ENCODE measurements around the gene DPP10. TPM values are rescaled to one million over a fixed set of nuclear protein-coding genes. Genes with fewer than 3 reads are reported as not detected.

The DPP10 gene
- total RNA-seq, 1 donor from 2014 or later = 2.1 TPM

DNA sequence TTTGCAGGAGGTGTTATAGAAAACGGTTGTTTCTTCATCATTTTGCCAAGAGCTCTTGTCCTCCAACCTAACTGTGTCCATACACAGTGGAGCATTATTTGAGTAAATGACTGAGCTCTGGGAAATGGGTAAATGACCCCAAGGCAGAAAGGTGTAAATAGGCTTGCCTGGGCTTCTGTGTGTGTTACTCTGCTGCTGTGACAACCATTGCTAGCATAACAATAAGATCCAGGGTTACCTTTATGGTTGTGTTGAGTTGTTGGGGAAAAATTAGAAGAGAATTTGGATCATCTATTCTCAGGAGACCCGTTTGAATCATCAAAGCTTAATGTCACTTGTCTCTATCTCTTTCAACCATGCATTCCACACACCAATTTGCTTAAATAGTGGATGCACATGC lies 672.7 kb downstream of the DPP10 start:
- no peak overlapping the region for H3K27ac Mint-ChIP-seq (ENCODE audit: unreplicated experiment)
- no peak for DNase-seq (ENCODE audit: low read depth, low spot score)
- no peaks in the 10 kb centered on the region for H3K4me1 Mint-ChIP-seq

DNA sequence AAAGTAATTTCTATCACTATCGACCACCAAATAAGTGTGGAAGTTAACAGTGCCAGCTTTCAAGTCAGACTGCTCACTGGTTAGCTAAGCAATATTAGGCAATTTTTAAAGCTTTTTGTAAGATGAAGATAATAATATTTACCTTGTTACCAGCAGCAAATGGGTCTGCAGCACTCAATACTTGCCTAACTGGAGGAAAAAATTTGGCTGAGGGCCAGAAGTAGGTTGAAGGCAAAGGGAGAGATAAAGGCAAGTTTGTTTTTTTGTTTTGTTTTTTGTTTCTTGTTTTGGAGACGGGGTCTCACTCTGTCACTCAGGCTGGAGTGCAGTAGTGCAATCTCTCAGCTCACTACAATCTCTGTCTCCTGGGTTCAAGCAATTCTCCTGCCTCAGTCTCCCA lies 675.9 kb downstream of the DPP10 start:
- Mint-ChIP-seq H3K36me3 (ENCODE audit: low read depth) (no peaks in the 10 kb centered on the region), H3K9me3 (peaks cover 4% of the 10 kb centered on the region), H3K27ac (ENCODE audit: unreplicated experiment) (no peak overlapping the region), H3K4me1 (no peaks in the 10 kb centered on the region), H3K4me3 (no peak overlapping the region), H3K27me3 (ENCODE audit: low read depth) (no peaks in the 10 kb centered on the region)
- TF ChIP-seq, protein P1, sequence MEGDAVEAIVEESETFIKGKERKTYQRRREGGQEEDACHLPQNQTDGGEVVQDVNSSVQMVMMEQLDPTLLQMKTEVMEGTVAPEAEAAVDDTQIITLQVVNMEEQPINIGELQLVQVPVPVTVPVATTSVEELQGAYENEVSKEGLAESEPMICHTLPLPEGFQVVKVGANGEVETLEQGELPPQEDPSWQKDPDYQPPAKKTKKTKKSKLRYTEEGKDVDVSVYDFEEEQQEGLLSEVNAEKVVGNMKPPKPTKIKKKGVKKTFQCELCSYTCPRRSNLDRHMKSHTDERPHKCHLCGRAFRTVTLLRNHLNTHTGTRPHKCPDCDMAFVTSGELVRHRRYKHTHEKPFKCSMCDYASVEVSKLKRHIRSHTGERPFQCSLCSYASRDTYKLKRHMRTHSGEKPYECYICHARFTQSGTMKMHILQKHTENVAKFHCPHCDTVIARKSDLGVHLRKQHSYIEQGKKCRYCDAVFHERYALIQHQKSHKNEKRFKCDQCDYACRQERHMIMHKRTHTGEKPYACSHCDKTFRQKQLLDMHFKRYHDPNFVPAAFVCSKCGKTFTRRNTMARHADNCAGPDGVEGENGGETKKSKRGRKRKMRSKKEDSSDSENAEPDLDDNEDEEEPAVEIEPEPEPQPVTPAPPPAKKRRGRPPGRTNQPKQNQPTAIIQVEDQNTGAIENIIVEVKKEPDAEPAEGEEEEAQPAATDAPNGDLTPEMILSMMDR (conservative IDR thresholded peaks at IDR 0.05) = no peak
- DNase-seq (ENCODE audit: low read depth, low spot score) = no peak

More for the DNA sequence above, 672.7 kb downstream of the DPP10 start:
- Mint-ChIP-seq H3K4me3 (no peak overlapping the region), H3K36me3 (ENCODE audit: low read depth) (no peaks in the 10 kb centered on the region), H3K27me3 (ENCODE audit: low read depth) (no peaks in the 10 kb centered on the region), H3K9me3 (no peaks in the 10 kb centered on the region)
- TF ChIP-seq, protein P1 (conservative IDR thresholded peaks at IDR 0.05) = no peak

DNA sequence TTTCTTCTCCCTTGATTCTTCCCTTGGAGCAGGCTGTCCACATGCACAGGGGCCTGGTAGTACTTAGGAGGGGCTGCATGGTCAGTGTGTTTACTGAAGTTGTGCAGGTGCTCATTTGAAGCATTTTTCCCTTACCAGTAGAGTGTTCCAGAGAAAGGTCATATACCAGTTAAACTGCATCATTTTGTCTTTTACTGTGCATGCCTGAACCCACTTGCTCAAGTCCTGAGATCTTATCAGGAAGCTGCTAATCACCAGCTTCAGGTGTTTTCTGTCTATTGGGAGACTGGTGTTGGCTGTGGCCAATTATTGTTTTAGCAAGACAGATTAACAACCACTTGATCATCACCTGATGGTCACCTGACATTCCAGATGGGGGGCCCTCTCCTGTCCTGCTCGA lies 676.6 kb downstream of the DPP10 start:
- Mint-ChIP-seq H3K36me3 (ENCODE audit: low read depth) (no peaks in the 10 kb centered on the region), H3K27ac (ENCODE audit: unreplicated experiment) (no peak overlapping the region), H3K27me3 (ENCODE audit: low read depth) (no peaks in the 10 kb centered on the region), H3K4me3 (no peak overlapping the region), H3K9me3 (peaks cover 4% of the 10 kb centered on the region), H3K4me1 (no peaks in the 10 kb centered on the region)
- DNase-seq (ENCODE audit: low read depth, low spot score) = no peak
- TF ChIP-seq, protein P1 (conservative IDR thresholded peaks at IDR 0.05) = no peak

DNA sequence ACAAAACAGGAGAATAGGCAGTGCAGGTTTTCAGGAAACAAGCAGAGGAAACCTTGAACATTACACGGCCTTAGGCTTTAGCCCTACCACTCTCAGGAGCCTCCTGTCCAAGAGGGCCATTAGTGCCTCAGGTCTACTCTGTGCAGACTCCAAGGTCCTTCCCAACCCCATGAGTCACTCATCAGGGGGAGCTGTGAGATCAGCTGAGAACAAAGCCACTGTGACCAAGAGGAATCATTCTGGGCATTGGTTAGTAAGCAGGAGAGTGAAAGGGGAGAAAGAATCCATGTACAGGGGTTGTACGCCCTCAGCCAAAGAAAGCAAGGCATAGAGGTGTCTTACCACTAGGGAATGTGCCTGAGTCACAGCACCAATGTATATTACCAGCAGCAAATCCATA lies 680.3 kb downstream of the DPP10 start:
- Mint-ChIP-seq H3K36me3 (ENCODE audit: low read depth) (no peaks in the 10 kb centered on the region), H3K27me3 (ENCODE audit: low read depth) (no peaks in the 10 kb centered on the region), H3K9me3 (peaks cover 4% of the 10 kb centered on the region), H3K4me3 (no peak overlapping the region), H3K4me1 (no peaks in the 10 kb centered on the region), H3K27ac (ENCODE audit: unreplicated experiment) (no peak overlapping the region)
- no peak for DNase-seq (ENCODE audit: low read depth, low spot score)
- TF ChIP-seq, protein P1 (conservative IDR thresholded peaks at IDR 0.05) = no peak

DNA sequence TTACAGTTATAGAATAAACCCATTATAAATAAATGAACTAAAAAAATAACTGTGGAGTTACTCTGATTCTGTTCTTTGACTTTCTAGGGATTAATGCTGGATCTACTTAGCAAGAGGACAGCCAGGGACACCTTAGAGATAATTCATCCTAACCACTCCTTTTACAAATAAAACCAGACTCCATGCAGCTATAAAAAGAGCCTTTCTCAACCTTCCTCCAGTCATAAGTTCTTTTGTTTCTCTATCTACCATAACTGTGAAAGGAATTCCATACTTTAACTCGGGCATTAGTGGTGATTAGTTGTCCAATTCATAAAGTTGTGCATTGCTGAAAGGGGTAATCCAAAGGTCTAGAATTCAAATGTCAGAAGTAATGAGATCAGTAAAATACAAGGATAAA lies 682.4 kb downstream of the DPP10 start:
- Mint-ChIP-seq H3K36me3 (ENCODE audit: low read depth) (no peaks in the 10 kb centered on the region), H3K4me3 (no peak overlapping the region), H3K4me1 (no peaks in the 10 kb centered on the region), H3K27me3 (ENCODE audit: low read depth) (no peaks in the 10 kb centered on the region), H3K9me3 (peaks cover 4% of the 10 kb centered on the region), H3K27ac (ENCODE audit: unreplicated experiment) (no peak overlapping the region)
- TF ChIP-seq, protein P1 (conservative IDR thresholded peaks at IDR 0.05) = no peak
- DNase-seq (ENCODE audit: low read depth, low spot score) = no peak

DNA sequence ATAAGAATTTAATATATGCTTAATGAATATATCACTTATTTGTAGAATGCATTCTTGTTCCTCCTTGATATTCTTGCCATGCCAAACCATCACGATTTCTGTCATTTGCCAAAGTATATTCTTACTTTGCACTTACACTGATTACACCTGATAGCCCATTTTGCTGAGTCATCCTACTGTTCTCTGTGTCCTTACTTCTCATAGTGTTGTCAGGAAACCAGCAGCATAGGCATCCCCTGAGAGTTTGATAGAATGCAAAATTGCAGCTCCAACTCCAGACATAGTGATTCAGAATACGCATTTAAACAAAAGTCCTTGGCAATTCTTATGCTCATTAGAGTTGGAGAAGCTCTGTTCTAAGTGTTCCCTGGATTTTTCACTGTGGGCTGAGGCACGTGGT lies 687.1 kb downstream of the DPP10 start:
- TF ChIP-seq, protein P1 (conservative IDR thresholded peaks at IDR 0.05) = no peak
- no peaks in the 10 kb centered on the region for H3K27me3 Mint-ChIP-seq (ENCODE audit: low read depth)
- no peaks in the 10 kb centered on the region for H3K36me3 Mint-ChIP-seq (ENCODE audit: low read depth)
- H3K9me3 Mint-ChIP-seq = no peaks in the 10 kb centered on the region
- H3K27ac Mint-ChIP-seq (ENCODE audit: unreplicated experiment) = no peak overlapping the region
- H3K4me1 Mint-ChIP-seq = no peaks in the 10 kb centered on the region
- DNase-seq (ENCODE audit: low read depth, low spot score) = no peak
- no peak overlapping the region for H3K4me3 Mint-ChIP-seq
